HepG2 (cell line): Measurements from ENCODE around the gene NRG3. TPM values are rescaled to one million over a fixed set of nuclear protein-coding genes. Genes with fewer than 3 reads are reported as not detected.

ENCODE experiments used
- ATAC-seq: fragments of 200-7000 bp; cut with Tn5 transposase; 3 replicates; pipeline ENCODE4 v1.9.1; 2020; ENCODE audit warnings: mild to moderate bottlenecking, moderate library complexity
- BruUV-seq: library from RNA; stranded (reverse); fragments of 400-500 nt; replicated peaks from 2 replicates; lab custom pipeline; 2021; lab: Mats Ljungman, UMichigan
- CTCF ChIA-PET: fragments of 300-600 bp; formaldehyde crosslinking; extraction: SDS; loops from one replicate; lab custom pipeline; 2021; ENCODE audit warnings: low total read pairs, inconsistent platforms, low intra/inter-chr PET ratio; lab: Yijun Ruan, JAX
- POLR2A ChIA-PET: fragments of 350-600 bp; sonication (Branson Sonifier 250); formaldehyde crosslinking; loops from one replicate; lab custom pipeline; 2020; ENCODE audit warnings: antibody characterized with exemption, inconsistent platforms; lab: Yijun Ruan, JAX
- DNase-seq: peaks from one replicate; pipeline ENCODE4 v3.0.0-alpha.2; 2015; ENCODE audit warnings: low spot score
- FAIRE-seq: peaks from 3 replicates; lab custom pipeline; 2011; peaks lifted over from hg19 to GRCh38; lab: Jason Lieb, UNC
- H2AFZ ChIP-seq: one replicate; pipeline ENCODE4 v1.6.1; 2011; ENCODE audit warnings: low read length, inconsistent platforms
- H3K27ac ChIP-seq: fragments of 300-600 bp; 3 replicates; pipeline ENCODE4 v1.8.0; 2011; ENCODE audit warnings: mixed run types, mild to moderate bottlenecking, mixed read lengths, low read length, inconsistent platforms; ENCODE audit not compliant: insufficient read depth; ENCODE audit errors: extremely low read length
- H3K27me3 ChIP-seq, 2 experiments: fragments of 200-600 bp in 1 of 2; 2 replicates in 1 of 2; 3 replicates in 1 of 2; pipeline versions ENCODE4 v1.6.0 to v1.8.0; 2011; ENCODE audit warnings: low read length in 2 of 2, mild to moderate bottlenecking in 2 of 2, moderate library complexity in 2 of 2, inconsistent platforms in 1 of 2; ENCODE audit not compliant: insufficient read depth in 2 of 2, control insufficient read depth in 1 of 2
- H3K36me3 ChIP-seq, 2 experiments: fragments of 200-600 bp in 1 of 2; replicated peaks in 1 of 2; 2 replicates in 1 of 2; 3 replicates in 1 of 2; pipeline versions ENCODE4 v1.5.1 to v1.8.0; 2011; ENCODE audit warnings: low read length in 2 of 2, inconsistent platforms in 1 of 2; ENCODE audit not compliant: insufficient read depth in 2 of 2, control insufficient read depth in 1 of 2
- H3K4me1 ChIP-seq: 2 replicates; pipeline ENCODE4 v1.5.1; 2012; ENCODE audit warnings: low read length, inconsistent platforms; ENCODE audit not compliant: insufficient read depth
- H3K4me2 ChIP-seq: 2 replicates; pipeline ENCODE4 v1.6.0; 2011; ENCODE audit warnings: low read depth, low read length, inconsistent platforms
- H3K4me3 ChIP-seq, 3 experiments: fragments of 200-600 bp in 1 of 3; sonication (generic), shearing (Covaris generic) in 1 of 3; replicated peaks in 1 of 3; 2 replicates each; pipeline ENCODE4 v1.5.1; 2011 to 2016; ENCODE audit warnings: low read length in 3 of 3, inconsistent platforms in 2 of 3, low read depth in 2 of 3, mild to moderate bottlenecking in 2 of 3, control low read depth in 1 of 3, mixed read lengths in 1 of 3; ENCODE audit not compliant: insufficient read depth in 1 of 3
- H3K79me2 ChIP-seq: one replicate; pipeline ENCODE4 v1.6.1; 2011; ENCODE audit warnings: low read length, inconsistent platforms; ENCODE audit not compliant: insufficient read depth
- H3K9ac ChIP-seq: 2 replicates; pipeline ENCODE4 v1.6.0; 2011; ENCODE audit warnings: mild to moderate bottlenecking, low read depth, low read length, inconsistent platforms; ENCODE audit not compliant: insufficient read depth
- H3K9me3 ChIP-seq: 2 replicates; pipeline ENCODE4 v1.5.1; 2012; ENCODE audit warnings: mild to moderate bottlenecking, low read length
- H4K20me1 ChIP-seq: 2 replicates; pipeline ENCODE4 v1.6.0; 2011; ENCODE audit warnings: inconsistent platforms, mild to moderate bottlenecking, low read length, moderate library complexity; ENCODE audit not compliant: insufficient read depth
- ATF7-NPFF ChIP-seq: sonication (generic); formaldehyde crosslinking; IDR thresholded peaks from 2 replicates; pipeline ENCODE4 v1.8.1; 2023; ENCODE audit warnings: mild to moderate bottlenecking, low read depth, missing genetic modification reagents, moderate library complexity
- DNMT3B ChIP-seq: conservative IDR thresholded peaks from 2 replicates; pipeline ENCODE4 v1.6.1; 2016; ENCODE audit warnings: missing biosample characterization, control low read depth
- ISX ChIP-seq: sonication (generic); formaldehyde crosslinking; conservative IDR thresholded peaks from 2 replicates; pipeline ENCODE4 v1.5.0; 2020; ENCODE audit warnings: missing genetic modification reagents
- NPAS2 ChIP-seq: sonication (generic); formaldehyde crosslinking; IDR thresholded peaks from 2 replicates; pipeline ENCODE4 v1.8.0; 2022; ENCODE audit warnings: mild to moderate bottlenecking, missing genetic modification reagents, borderline replicate concordance
- PHF5A ChIP-seq: IDR thresholded peaks from one replicate; pipeline ENCODE4 v1.6.1; 2018; ENCODE audit warnings: low read depth, missing genetic modification reagents; ENCODE audit not compliant: unreplicated experiment
- TOPORS ChIP-seq: sonication (generic); formaldehyde crosslinking; IDR thresholded peaks from 2 replicates; pipeline ENCODE4 v1.8.0; 2023; ENCODE audit warnings: mild to moderate bottlenecking, missing genetic modification reagents
- ZBTB38 ChIP-seq: sonication (generic); formaldehyde crosslinking; IDR thresholded peaks from 2 replicates; pipeline ENCODE4 v1.5.1; 2020; ENCODE audit warnings: mild to moderate bottlenecking, missing genetic modification reagents
- ZNF556 ChIP-seq: sonication (generic); formaldehyde crosslinking; IDR thresholded peaks from 2 replicates; pipeline ENCODE4 v1.4.0; 2020; ENCODE audit warnings: mild to moderate bottlenecking, missing genetic modification reagents, borderline replicate concordance
- ZNF562 ChIP-seq: sonication (generic); formaldehyde crosslinking; IDR thresholded peaks from 2 replicates; pipeline ENCODE4 v1.8.0; 2022; ENCODE audit warnings: missing genetic modification reagents, borderline replicate concordance
- ZNF674 ChIP-seq: sonication (generic); formaldehyde crosslinking; IDR thresholded peaks from 2 replicates; pipeline ENCODE4 v1.5.0; 2020; ENCODE audit warnings: low read depth, mild to moderate bottlenecking, missing genetic modification reagents
- WGBS: methylation state at CpG from one replicate; pipeline ENCODE4 v1.1.6; 2017; ENCODE audit warnings: low lambda C conversion rate; 5-methylcytosine and 5-hydroxymethylcytosine counted together
- in situ Hi-C: cut with HindIII; loops from 2 replicates; pipeline ENCODE4 v1.10.0; 2017; ENCODE audit warnings: low pct_unique_long_range_greater_than_20kb; ENCODE audit not compliant: extremely low pct_ligation_motif_present
- intact Hi-C: fragments of 100-400 bp; cut with micrococcal nuclease; formaldehyde crosslinking; loops from one replicate; pipeline ENCODE4 v1.10.0; 2022; ENCODE audit not compliant: unreplicated experiment
- polyA plus RNA-seq, 8 experiments: library from polyadenylated mRNA; depleted of rRNA in 3 of 8; stranded (reverse) in 7 of 8; unstranded in 1 of 8; fragments of >200 nt; fragmentation: Illumina TruSeq in 4 of 8; extraction: Trizol in 4 of 8; gene quantifications; 2 replicates each; pipeline versions ENCODE4 v1.2.1 to v1.2.3, GENCODE V29; 2011 to 2016; ENCODE audit warnings: low read depth in 4 of 8, missing spikeins in 1 of 8, mixed read lengths in 1 of 8; ENCODE audit not compliant: insufficient read depth in 1 of 8
- total RNA-seq, 5 experiments: library from RNA; depleted of rRNA; stranded (reverse); fragments of >200 nt; fragmentation: Illumina TruSeq; extraction: Trizol; gene quantifications; 2 replicates each; pipeline ENCODE4 v1.2.3, GENCODE V29; 2016; ENCODE audit warnings: low read depth in 1 of 5
- TF ChIP-seq, protein P1 (sequence below): sonication (generic); formaldehyde crosslinking; conservative IDR thresholded peaks from 2 replicates; pipeline ENCODE4 v1.4.0; 2020; ENCODE audit warnings: missing genetic modification reagents
- TF ChIP-seq, protein P2 (sequence below): sonication (generic); formaldehyde crosslinking; IDR thresholded peaks from 2 replicates; pipeline ENCODE4 v1.4.0; 2020; ENCODE audit warnings: mild to moderate bottlenecking, missing genetic modification reagents
- TF ChIP-seq, protein P3 (sequence below): sonication (generic); formaldehyde crosslinking; IDR thresholded peaks from 2 replicates; pipeline ENCODE4 v1.4.0; 2020; ENCODE audit warnings: missing genetic modification reagents
- TF ChIP-seq, protein P4 (sequence below): sonication (generic); formaldehyde crosslinking; IDR thresholded peaks from 2 replicates; pipeline ENCODE4 v1.5.0; 2020; ENCODE audit warnings: missing genetic modification reagents, mild to moderate bottlenecking, borderline replicate concordance

Gene NRG3
- total and polyA plus RNA-seq, 2 of the 13 experiments (the other 11 are each of a cell fraction or from before 2014, with no cell fraction given), result not detected

DNA sequence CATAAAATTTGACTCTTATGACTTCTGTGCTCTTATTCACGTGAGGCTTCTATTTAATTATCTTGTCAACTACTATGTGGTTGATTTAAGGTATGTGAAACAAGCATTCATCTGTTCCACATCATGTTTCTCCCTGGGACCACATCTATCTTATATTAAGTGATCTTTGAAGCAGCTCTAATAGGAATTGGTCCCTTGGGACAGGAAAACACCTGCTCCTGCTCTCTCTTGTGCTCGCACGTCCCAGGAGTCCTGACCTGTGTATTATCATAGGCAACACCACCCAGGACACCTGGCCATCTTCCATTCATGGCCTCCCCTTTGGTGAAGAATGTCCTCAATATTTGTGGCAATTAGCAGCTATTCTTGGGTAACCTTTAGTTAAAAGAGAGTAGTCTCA lies 269.2 kb downstream of the NRG3 start:
- Histone ChIP-seq H4K20me1 (no peaks in the 10 kb centered on the region), H3K79me2 (no peaks in the 10 kb centered on the region), H3K36me3 (no peaks in the 10 kb centered on the region), H2AFZ (no peak overlapping the region), H3K27ac (no peak overlapping the region), H3K9ac (no peak overlapping the region), H3K4me1 (no peaks in the 10 kb centered on the region), H3K4me2 (no peak overlapping the region), H3K9me3 (peaks cover 94% of the 10 kb centered on the region), H3K27me3 (no peaks in the 10 kb centered on the region), H3K4me3 (no peak overlapping the region)
- DNase-seq, result no peak
- FAIRE-seq, result no peak
- intact Hi-C loops (no loop called here), in situ Hi-C loops (no loop called here)
- no peak for ATAC-seq
- CTCF ChIA-PET, result no interaction called here
- no TSS peak for BruUV-seq
- POLR2A ChIA-PET, result no interaction called here
- no peak for TF ChIP-seq ISX (CRISPR knock-in tag)
- no peak for TF ChIP-seq NPAS2
- WGBS, result 2% methylated on average over 3 of the region's 3 CpGs

DNA sequence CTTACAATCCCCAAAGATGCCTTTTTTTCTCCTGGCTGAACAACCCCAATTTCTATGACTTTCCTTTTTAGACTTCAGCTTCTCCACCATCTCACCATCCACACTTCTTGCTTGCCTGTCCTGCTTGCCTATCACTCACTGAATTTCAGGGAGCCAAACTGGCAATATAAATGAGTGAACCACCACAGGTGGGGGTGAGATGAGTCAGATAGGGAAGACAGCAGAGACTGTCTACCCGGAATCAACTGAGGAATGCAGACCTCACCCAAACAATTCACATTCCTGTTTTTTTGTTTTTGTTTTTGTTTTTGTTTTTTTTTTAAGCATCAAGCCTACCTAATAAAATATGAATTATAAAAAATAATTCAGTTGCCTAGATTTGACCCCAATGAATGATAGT lies 273.8 kb downstream of the NRG3 start:
- no TSS peak for BruUV-seq
- intact Hi-C loops (no loop called here), in situ Hi-C loops (no loop called here)
- Histone ChIP-seq H3K4me1 (no peaks in the 10 kb centered on the region), H3K27ac (no peak overlapping the region), H3K4me3 (no peak overlapping the region), H3K4me2 (no peak overlapping the region), H3K79me2 (no peaks in the 10 kb centered on the region), H3K9ac (no peak overlapping the region), H3K27me3 (no peaks in the 10 kb centered on the region), H2AFZ (no peak overlapping the region), H3K9me3 (peaks cover 92% of the 10 kb centered on the region), H4K20me1 (no peaks in the 10 kb centered on the region), H3K36me3 (no peaks in the 10 kb centered on the region)
- CTCF ChIA-PET, result no interaction called here
- POLR2A ChIA-PET, result no interaction called here
- FAIRE-seq, result no peak
- DNase-seq, result no peak
- no peak for ATAC-seq
- WGBS, result 3% methylated on average over 1 of the region's 1 CpG
- TF ChIP-seq ZNF556 (CRISPR knock-in tag) (no peak), ZNF674 (no peak), TOPORS (CRISPR knock-in tag) (no peak), ZBTB38 (CRISPR knock-in tag) (no peak), PHF5A (no peak), ATF7-NPFF (no peak), ZNF562 (no peak), DNMT3B (no peak)
- TF ChIP-seq, protein P1, sequence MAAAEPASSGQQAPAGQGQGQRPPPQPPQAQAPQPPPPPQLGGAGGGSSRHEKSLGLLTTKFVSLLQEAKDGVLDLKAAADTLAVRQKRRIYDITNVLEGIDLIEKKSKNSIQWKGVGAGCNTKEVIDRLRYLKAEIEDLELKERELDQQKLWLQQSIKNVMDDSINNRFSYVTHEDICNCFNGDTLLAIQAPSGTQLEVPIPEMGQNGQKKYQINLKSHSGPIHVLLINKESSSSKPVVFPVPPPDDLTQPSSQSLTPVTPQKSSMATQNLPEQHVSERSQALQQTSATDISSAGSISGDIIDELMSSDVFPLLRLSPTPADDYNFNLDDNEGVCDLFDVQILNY, result no peak
- TF ChIP-seq, protein P2, sequence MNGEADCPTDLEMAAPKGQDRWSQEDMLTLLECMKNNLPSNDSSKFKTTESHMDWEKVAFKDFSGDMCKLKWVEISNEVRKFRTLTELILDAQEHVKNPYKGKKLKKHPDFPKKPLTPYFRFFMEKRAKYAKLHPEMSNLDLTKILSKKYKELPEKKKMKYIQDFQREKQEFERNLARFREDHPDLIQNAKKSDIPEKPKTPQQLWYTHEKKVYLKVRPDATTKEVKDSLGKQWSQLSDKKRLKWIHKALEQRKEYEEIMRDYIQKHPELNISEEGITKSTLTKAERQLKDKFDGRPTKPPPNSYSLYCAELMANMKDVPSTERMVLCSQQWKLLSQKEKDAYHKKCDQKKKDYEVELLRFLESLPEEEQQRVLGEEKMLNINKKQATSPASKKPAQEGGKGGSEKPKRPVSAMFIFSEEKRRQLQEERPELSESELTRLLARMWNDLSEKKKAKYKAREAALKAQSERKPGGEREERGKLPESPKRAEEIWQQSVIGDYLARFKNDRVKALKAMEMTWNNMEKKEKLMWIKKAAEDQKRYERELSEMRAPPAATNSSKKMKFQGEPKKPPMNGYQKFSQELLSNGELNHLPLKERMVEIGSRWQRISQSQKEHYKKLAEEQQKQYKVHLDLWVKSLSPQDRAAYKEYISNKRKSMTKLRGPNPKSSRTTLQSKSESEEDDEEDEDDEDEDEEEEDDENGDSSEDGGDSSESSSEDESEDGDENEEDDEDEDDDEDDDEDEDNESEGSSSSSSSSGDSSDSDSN (CRISPR knock-in tag), result no peak
- TF ChIP-seq, protein P3, sequence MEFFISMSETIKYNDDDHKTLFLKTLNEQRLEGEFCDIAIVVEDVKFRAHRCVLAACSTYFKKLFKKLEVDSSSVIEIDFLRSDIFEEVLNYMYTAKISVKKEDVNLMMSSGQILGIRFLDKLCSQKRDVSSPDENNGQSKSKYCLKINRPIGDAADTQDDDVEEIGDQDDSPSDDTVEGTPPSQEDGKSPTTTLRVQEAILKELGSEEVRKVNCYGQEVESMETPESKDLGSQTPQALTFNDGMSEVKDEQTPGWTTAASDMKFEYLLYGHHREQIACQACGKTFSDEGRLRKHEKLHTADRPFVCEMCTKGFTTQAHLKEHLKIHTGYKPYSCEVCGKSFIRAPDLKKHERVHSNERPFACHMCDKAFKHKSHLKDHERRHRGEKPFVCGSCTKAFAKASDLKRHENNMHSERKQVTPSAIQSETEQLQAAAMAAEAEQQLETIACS (CRISPR knock-in tag), result no peak
- TF ChIP-seq, protein P4, sequence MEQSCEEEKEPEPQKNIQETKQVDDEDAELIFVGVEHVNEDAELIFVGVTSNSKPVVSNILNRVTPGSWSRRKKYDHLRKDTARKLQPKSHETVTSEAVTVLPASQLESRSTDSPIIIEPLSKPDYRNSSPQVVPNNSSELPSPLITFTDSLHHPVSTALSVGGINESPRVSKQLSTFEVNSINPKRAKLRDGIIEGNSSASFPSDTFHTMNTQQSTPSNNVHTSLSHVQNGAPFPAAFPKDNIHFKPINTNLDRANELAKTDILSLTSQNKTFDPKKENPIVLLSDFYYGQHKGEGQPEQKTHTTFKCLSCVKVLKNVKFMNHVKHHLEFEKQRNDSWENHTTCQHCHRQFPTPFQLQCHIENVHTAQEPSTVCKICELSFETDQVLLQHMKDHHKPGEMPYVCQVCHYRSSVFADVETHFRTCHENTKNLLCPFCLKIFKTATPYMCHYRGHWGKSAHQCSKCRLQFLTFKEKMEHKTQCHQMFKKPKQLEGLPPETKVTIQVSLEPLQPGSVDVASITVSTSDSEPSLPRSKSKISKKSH, result no peak
